Measurements from ENCODE around the gene PCDH9. TPM values are rescaled to one million over a fixed set of nuclear protein-coding genes. Genes with fewer than 3 reads are reported as not detected.

The PCDH9 gene
- total RNA-seq, 1 donor from 2014 or later = 9.8 TPM

DNA sequence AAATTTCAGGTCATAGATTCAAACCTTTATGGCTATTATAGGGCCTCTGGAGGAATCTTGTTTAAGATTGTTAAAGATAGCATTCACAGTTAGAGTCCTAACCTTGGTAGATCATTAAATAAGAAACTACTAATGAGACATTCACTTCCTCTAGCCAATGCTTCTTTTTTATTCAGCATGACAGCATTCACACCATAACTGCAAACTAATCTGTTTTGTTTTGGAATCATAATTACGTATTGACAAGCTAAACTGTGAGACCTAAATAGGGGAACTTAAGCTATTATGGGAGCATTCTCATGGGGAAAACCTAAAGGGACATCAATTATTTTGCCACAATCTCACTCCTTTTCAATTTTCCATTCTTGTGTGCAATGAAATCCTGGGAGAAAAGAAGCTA is 653.8 kb downstream of the PCDH9 start:
- DNase-seq (ENCODE audit: low spot score) = no peak
- peaks cover 7% of the 10 kb centered on the region for H3K9me3 Mint-ChIP-seq (ENCODE audit: low read depth)

DNA sequence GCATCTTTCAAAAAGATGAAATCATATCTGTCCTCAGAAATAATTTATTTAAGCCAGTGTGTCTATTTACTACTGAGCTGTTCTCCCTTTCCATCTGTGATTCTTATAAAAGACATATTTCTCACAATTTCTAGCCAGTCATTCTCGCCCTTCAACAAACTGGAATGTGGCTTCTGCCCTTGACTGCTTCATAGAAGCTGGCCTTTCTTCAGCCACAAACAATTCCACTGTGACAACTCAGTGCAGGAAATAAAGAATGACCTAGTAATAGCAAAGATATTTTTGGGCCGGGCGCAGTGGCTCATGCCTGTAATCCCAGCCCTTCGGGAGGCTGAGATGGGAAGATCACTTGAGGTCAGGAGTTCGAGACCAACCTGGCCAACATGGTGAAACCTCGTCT is 655.5 kb downstream of the PCDH9 start:
- peak overlapping the region; percentile 69 for H3K27ac Mint-ChIP-seq (ENCODE audit: unreplicated experiment)
- no peaks in the 10 kb centered on the region for H3K27me3 Mint-ChIP-seq (ENCODE audit: low read depth)
- DNase-seq (ENCODE audit: low spot score) = no peak
- peaks cover 14% of the 10 kb centered on the region for H3K4me1 Mint-ChIP-seq (ENCODE audit: low read depth)
- no peaks in the 10 kb centered on the region for H3K36me3 Mint-ChIP-seq (ENCODE audit: low read depth)
- no peak overlapping the region for H3K4me3 Mint-ChIP-seq (ENCODE audit: unreplicated experiment)
- TF ChIP-seq, protein P1, sequence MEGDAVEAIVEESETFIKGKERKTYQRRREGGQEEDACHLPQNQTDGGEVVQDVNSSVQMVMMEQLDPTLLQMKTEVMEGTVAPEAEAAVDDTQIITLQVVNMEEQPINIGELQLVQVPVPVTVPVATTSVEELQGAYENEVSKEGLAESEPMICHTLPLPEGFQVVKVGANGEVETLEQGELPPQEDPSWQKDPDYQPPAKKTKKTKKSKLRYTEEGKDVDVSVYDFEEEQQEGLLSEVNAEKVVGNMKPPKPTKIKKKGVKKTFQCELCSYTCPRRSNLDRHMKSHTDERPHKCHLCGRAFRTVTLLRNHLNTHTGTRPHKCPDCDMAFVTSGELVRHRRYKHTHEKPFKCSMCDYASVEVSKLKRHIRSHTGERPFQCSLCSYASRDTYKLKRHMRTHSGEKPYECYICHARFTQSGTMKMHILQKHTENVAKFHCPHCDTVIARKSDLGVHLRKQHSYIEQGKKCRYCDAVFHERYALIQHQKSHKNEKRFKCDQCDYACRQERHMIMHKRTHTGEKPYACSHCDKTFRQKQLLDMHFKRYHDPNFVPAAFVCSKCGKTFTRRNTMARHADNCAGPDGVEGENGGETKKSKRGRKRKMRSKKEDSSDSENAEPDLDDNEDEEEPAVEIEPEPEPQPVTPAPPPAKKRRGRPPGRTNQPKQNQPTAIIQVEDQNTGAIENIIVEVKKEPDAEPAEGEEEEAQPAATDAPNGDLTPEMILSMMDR (IDR thresholded peaks at IDR 0.05) = no peak
- H3K9me3 Mint-ChIP-seq (ENCODE audit: low read depth) = peaks cover 7% of the 10 kb centered on the region

More for the DNA sequence above, 653.8 kb downstream of the PCDH9 start:
- Mint-ChIP-seq H3K27ac (ENCODE audit: unreplicated experiment) (no peak overlapping the region), H3K4me3 (ENCODE audit: unreplicated experiment) (no peak overlapping the region), H3K27me3 (ENCODE audit: low read depth) (no peaks in the 10 kb centered on the region), H3K36me3 (ENCODE audit: low read depth) (no peaks in the 10 kb centered on the region), H3K4me1 (ENCODE audit: low read depth) (peaks cover 14% of the 10 kb centered on the region)
- TF ChIP-seq, protein P1 (IDR thresholded peaks at IDR 0.05) = no peak

DNA sequence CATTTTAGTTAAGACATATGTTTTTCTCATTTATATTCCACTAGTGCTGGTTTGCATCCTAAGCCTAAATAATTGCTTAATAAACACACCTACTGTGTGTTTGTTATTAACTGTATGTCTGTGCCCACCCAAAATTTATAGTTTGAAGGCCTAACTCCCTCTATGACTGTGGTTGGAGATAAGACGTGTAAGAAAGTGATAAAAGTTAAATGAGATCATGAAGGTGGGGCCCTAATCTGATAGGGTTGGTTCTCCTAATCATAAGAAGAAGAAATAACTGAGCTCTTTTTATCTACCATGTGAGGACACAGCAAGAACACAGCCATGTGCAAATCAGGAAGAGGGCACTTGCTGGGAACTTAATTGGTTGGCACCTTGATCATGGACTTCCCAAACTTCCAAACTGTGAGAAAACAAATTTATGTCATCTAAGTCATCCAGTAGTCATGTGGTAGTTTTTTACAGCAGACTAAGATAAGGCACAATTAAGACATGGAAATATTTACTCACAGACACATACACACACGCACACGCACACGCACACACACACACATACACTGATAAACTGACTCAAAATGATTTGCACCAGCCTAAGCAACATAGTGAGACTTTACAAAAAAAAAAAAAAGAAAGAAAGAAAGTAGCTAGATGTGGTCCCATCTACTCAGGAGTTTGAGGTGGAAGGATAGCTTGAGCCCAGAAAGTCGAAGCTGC is 662.1 kb downstream of the PCDH9 start:
- Mint-ChIP-seq H3K27ac (ENCODE audit: unreplicated experiment) (no peak overlapping the region), H3K27me3 (ENCODE audit: low read depth) (no peaks in the 10 kb centered on the region), H3K9me3 (ENCODE audit: low read depth) (peaks cover 4% of the 10 kb centered on the region), H3K36me3 (ENCODE audit: low read depth) (no peaks in the 10 kb centered on the region), H3K4me1 (ENCODE audit: low read depth) (peaks cover 12% of the 10 kb centered on the region), H3K4me3 (ENCODE audit: unreplicated experiment) (no peak overlapping the region)
- TF ChIP-seq, protein P1 (IDR thresholded peaks at IDR 0.05) = no peak
- DNase-seq (ENCODE audit: low spot score) = no peak

DNA sequence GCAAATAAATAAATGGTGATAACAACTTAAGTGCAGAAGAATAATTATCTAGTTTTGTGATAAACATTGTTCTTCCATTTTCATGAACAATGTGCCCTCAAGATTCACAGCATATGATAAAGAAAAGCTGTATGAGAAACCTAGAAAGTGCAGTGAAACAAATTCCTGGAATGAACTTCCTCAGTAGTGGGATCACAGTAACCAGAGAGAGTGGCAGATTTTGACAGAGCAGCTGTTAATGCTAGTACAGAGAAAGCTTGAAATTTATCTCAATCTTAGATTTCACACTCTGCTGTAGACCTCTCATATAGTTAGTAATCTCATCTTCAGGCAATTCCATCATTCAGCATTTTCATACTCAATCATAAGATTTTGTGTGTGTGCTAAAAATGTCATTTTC is 664.9 kb downstream of the PCDH9 start:
- TF ChIP-seq, protein P1 (IDR thresholded peaks at IDR 0.05) = no peak
- no peaks in the 10 kb centered on the region for H3K36me3 Mint-ChIP-seq (ENCODE audit: low read depth)
- DNase-seq (ENCODE audit: low spot score) = no peak
- H3K27me3 Mint-ChIP-seq (ENCODE audit: low read depth) = no peaks in the 10 kb centered on the region
- peaks cover 12% of the 10 kb centered on the region for H3K4me1 Mint-ChIP-seq (ENCODE audit: low read depth)
- no peak overlapping the region for H3K4me3 Mint-ChIP-seq (ENCODE audit: unreplicated experiment)
- H3K9me3 Mint-ChIP-seq (ENCODE audit: low read depth) = no peaks in the 10 kb centered on the region
- H3K27ac Mint-ChIP-seq (ENCODE audit: unreplicated experiment) = no peak overlapping the region

DNA sequence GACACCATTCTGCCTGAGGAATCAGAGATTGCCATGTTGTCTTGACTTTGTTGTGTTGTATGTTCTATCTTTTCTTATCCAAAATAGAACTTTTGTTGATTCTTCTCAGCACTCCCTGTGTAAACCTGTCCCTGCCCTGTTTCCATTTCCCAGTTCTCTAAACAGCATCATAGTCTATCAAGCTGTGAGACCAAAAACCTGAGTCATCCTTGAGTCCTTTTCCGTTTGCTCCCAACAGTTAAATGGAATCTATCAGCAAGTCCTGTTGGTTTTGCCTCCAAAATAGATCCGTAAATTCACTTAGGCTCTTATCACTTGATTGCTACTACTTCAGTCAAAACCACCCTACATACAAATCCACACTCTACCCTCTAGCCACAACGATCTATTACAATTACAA is 667.1 kb downstream of the PCDH9 start:
- Mint-ChIP-seq H3K27ac (ENCODE audit: unreplicated experiment) (no peak overlapping the region), H3K36me3 (ENCODE audit: low read depth) (no peaks in the 10 kb centered on the region), H3K27me3 (ENCODE audit: low read depth) (no peaks in the 10 kb centered on the region), H3K9me3 (ENCODE audit: low read depth) (no peaks in the 10 kb centered on the region), H3K4me3 (ENCODE audit: unreplicated experiment) (no peak overlapping the region), H3K4me1 (ENCODE audit: low read depth) (peaks cover 20% of the 10 kb centered on the region)
- TF ChIP-seq, protein P1 (IDR thresholded peaks at IDR 0.05) = no peak
- DNase-seq (ENCODE audit: low spot score) = no peak
